Measurements from ENCODE around the gene CUTC. TPM values are rescaled to one million over a fixed set of nuclear protein-coding genes. Genes with fewer than 3 reads are reported as not detected.

Gene CUTC
- total and polyA plus RNA-seq, 2 donors (not counting 3 experiments of a cell fraction or from before 2014, with no cell fraction given): 20.4 to 23.1 TPM

DNA sequence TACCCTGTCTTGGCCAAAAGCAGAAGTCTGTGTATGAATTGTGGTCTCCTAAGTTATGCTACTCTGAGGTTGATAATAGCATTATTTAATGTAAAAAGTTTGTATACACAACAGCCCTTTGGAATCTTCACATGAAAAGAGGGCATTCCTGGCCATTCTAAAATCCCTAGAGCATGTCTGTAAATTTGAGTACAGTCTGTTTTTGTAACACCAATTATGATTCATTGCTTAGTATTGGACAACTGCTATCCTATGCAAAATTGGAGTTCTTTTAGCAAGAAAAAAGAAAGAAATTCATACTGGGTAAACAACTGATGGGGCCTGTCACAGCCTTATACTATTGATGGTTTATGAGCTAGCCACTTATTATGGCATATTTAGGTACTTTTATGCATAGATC, 10.2 kb downstream of the CUTC start:
- no peaks in the 10 kb centered on the region for H3K9me3 ChIP-seq (replicated peaks; ENCODE audit: control insufficient read depth, insufficient read depth, low read length)
- H3K9me1 ChIP-seq (replicated peaks; ENCODE audit: control insufficient read depth, extremely low read depth, insufficient read depth, low read length): no peaks in the 10 kb centered on the region
- no peak overlapping the region for H3K4me2 ChIP-seq (ENCODE audit: insufficient read depth, low read length)
- peaks cover 4% of the 10 kb centered on the region for H3K79me2 ChIP-seq (ENCODE audit: control insufficient read depth, insufficient read depth, low read length)
- H3K4me1 ChIP-seq (ENCODE audit: control insufficient read depth, extremely low read depth, insufficient read depth, low read length): no peaks in the 10 kb centered on the region
- H3K27ac ChIP-seq (ENCODE audit: insufficient read depth, low read depth, low read length): no peak overlapping the region
- TF ChIP-seq EZH2 (IDR thresholded peaks at IDR 0.05; ENCODE audit: borderline replicate concordance, low read depth, low read length, severe bottlenecking) (no peak), CTCF (IDR thresholded peaks at IDR 0.05; ENCODE audit: extremely low read depth in 1 of 2, insufficient read depth in 1 of 2, low read depth in 1 of 2, low read length in 2 of 2) (no peak), POLR2AphosphoS5 (IDR thresholded peaks at IDR 0.05; ENCODE audit: insufficient read depth, low read depth, low read length) (no peak), GATA2 (IDR thresholded peaks at IDR 0.05; ENCODE audit: insufficient read depth, insufficient read length, low read depth, low read length) (no peak), POLR2A (IDR thresholded peaks at IDR 0.05; ENCODE audit: low read depth, low read length) (no peak), JUN (IDR thresholded peaks at IDR 0.05; ENCODE audit: borderline replicate concordance, insufficient read depth, insufficient read length, low read depth) (no peak), FOS (IDR thresholded peaks at IDR 0.05; ENCODE audit: borderline replicate concordance, insufficient read depth, low read length) (no peak), MAX (IDR thresholded peaks at IDR 0.05; ENCODE audit: insufficient read depth, insufficient read length) (no peak), MYC (IDR thresholded peaks at IDR 0.05; ENCODE audit: low read depth, low read length) (no peak)
- dilution Hi-C loops (cut with MboI; ENCODE audit: extremely low pct_ligation_motif_present, low sequenced_read_pairs): no loop called here
- H3K27me3 ChIP-seq (ENCODE audit: control insufficient read depth in 2 of 2, insufficient read depth in 2 of 2, low read length in 2 of 2): no peaks in the 10 kb centered on the region
- no peak overlapping the region for H2AFZ ChIP-seq (ENCODE audit: low read depth, low read length)
- FAIRE-seq (no peak), DNase-seq (ENCODE audit: low read depth, low spot score) (no peak)
- intact Hi-C loops (cut with micrococcal nuclease): no loop called here
- H4K20me1 ChIP-seq (replicated peaks; ENCODE audit: control insufficient read depth, extremely low read depth, insufficient read depth, low read length): no peaks in the 10 kb centered on the region
- POLR2A ChIA-PET: no interaction called here
- no peak overlapping the region for H3K9ac ChIP-seq (replicated peaks; ENCODE audit: extremely low read depth, insufficient read depth, low read length)
- peaks cover 8 to 12% of the 10 kb centered on the region in 2 experiments for H3K36me3 ChIP-seq (ENCODE audit: control insufficient read depth in 2 of 2, extremely low read depth in 1 of 2, insufficient read depth in 2 of 2, low read length in 2 of 2)
- CTCF ChIA-PET: interaction anchor here (0.6 to 1.9 kb wide), 2 partner anchors 10 to 104 kb away, joined by 3 to 4 read pairs; partner anchors contain the start of genes COX15 and CUTC
- H3K4me3 ChIP-seq (replicated peaks in 1 of 3; ENCODE audit: insufficient read depth in 1 of 3, low read depth in 1 of 3, low read length in 3 of 3): no peak overlapping the region
- no TSS peak for BruUV-seq (replicated peaks)
